IPS-NIHi11 (cell line): ENCODE measurements around the gene KLK13.

Experiments
- DNase-seq: peaks from one replicate; pipeline ENCODE4 v3.0.0; 2012; ENCODE audit warnings: mixed read lengths, low spot score

Gene KLK13

GRCh38 chr19:51060973-51061372, 3.9 kb downstream of the KLK13 start:
- no peak for DNase-seq

- no peak for DNase-seq
These were observed 4.6 kb downstream of the KLK13 start for GRCh38 chr19:51060336-51060735.

GRCh38 chr19:51059715-51060114, 5.2 kb downstream of the KLK13 start:
- no peak for DNase-seq

GRCh38 chr19:51055866-51056265, 9.0 kb downstream of the KLK13 start:
- DNase-seq = no peak

- no peak for DNase-seq
These were observed 17.9 kb downstream of the KLK13 start for GRCh38 chr19:51047031-51047335.

- DNase-seq = no peak
These were observed 20.6 kb downstream of the KLK13 start for GRCh38 chr19:51044327-51044726.

GRCh38 chr19:51043497-51043896, 21.4 kb downstream of the KLK13 start:
- no peak for DNase-seq

- no peak for DNase-seq
These were observed 24.7 kb downstream of the KLK13 start for GRCh38 chr19:51040151-51040550.

- no peak for DNase-seq
These were observed 28.4 kb downstream of the KLK13 start for GRCh38 chr19:51036519-51036918.

- DNase-seq = no peak
These were observed 30.2 kb downstream of the KLK13 start, which contains the start of gene KLK12 for GRCh38 chr19:51034704-51035103. Gene KLK12 (minus strand): TSS chr19:51035002. CDS start chr19:51034621, 381 bp downstream.

- no peak for DNase-seq
These were observed 33.0 kb downstream of the KLK13 start for GRCh38 chr19:51031880-51032225.

- DNase-seq = no peak
These were observed 33.5 kb downstream of the KLK13 start for GRCh38 chr19:51031220-51031879.

- no peak for DNase-seq
These were observed 34.3 kb downstream of the KLK13 start for GRCh38 chr19:51030631-51031030.

GRCh38 chr19:51029718-51030117, 35.2 kb downstream of the KLK13 start:
- no peak for DNase-seq

- DNase-seq = no peak
These were observed 37.0 kb downstream of the KLK13 start for GRCh38 chr19:51027873-51028272.

- DNase-seq = no peak
These were observed 37.6 kb downstream of the KLK13 start for GRCh38 chr19:51027126-51027806.

- DNase-seq = no peak
These were observed 38.4 kb downstream of the KLK13 start, which contains the start of gene KLK11 for GRCh38 chr19:51026554-51026831. Gene KLK11 (minus strand): TSS chr19:51026616. CDS start chr19:51025631, 985 bp downstream.

GRCh38 chr19:51025809-51026553, 38.9 kb downstream of the KLK13 start:
- DNase-seq = no peak

- no peak for DNase-seq
These were observed 39.5 kb downstream of the KLK13 start for GRCh38 chr19:51025401-51025800.

- no peak for DNase-seq
These were observed 40.0 kb downstream of the KLK13 start for GRCh38 chr19:51024924-51025323.

GRCh38 chr19:51023946-51024345, 40.9 kb downstream of the KLK13 start:
- DNase-seq = no peak

GRCh38 chr19:51022526-51022925, 42.4 kb downstream of the KLK13 start:
- DNase-seq = no peak

- no peak for DNase-seq
These were observed 43.8 kb downstream of the KLK13 start for GRCh38 chr19:51020988-51021651.
